WTC11 (cell line): ENCODE results near the gene KRT79. TPM values are rescaled to one million over a fixed set of nuclear protein-coding genes. Genes with fewer than 3 reads are reported as not detected.

Source experiments
- ATAC-seq: fragments of 200-7000 bp; cut with Tn5 transposase; 2 replicates; pipeline ENCODE4 v1.10.0; 2021; ENCODE audit warnings: mild to moderate bottlenecking, moderate library complexity
- CTCF ChIA-PET: fragments of 300-600 bp; sonication (Branson Sonifier 250); formaldehyde crosslinking; loops from one replicate; lab custom pipeline; 2021; ENCODE audit warnings: antibody characterized with exemption; lab: Charles Lee
- POLR2A ChIA-PET: fragments of 350-600 bp; sonication (Branson Sonifier 250); formaldehyde crosslinking; loops from one replicate; lab custom pipeline; 2021; ENCODE audit warnings: antibody characterized with exemption; lab: Charles Lee
- DNase-seq: peaks from one replicate; pipeline ENCODE4 v3.0.0; 2021; ENCODE audit warnings: low spot score
- H3K27ac Mint-ChIP-seq: 2 replicates; pipeline ENCODE4 v1.8.0; 2021; ENCODE audit warnings: mixed read lengths
- H3K27me3 Mint-ChIP-seq: 2 replicates; pipeline ENCODE4 v1.8.0; 2021; ENCODE audit warnings: low read depth, mild to moderate bottlenecking, moderate library complexity, mixed read lengths
- H3K36me3 Mint-ChIP-seq: 2 replicates; pipeline ENCODE4 v1.8.0; 2021; ENCODE audit warnings: mixed read lengths
- H3K4me1 Mint-ChIP-seq: 2 replicates; pipeline ENCODE4 v1.8.0; 2022; ENCODE audit warnings: mixed read lengths
- H3K4me3 Mint-ChIP-seq: 2 replicates; pipeline ENCODE4 v1.8.0; 2021; ENCODE audit warnings: mild to moderate bottlenecking, moderate library complexity, mixed read lengths
- H3K9me3 Mint-ChIP-seq: 2 replicates; pipeline ENCODE4 v1.8.0; 2021; ENCODE audit warnings: mixed read lengths
- AFF4 ChIP-seq: sonication (generic); formaldehyde crosslinking; IDR thresholded peaks from 2 replicates; pipeline ENCODE4 v1.8.1; 2023; ENCODE audit warnings: mild to moderate bottlenecking, missing genetic modification reagents, borderline replicate concordance
- ATF3 ChIP-seq: sonication (generic); formaldehyde crosslinking; conservative IDR thresholded peaks from 2 replicates; pipeline ENCODE4 v1.8.1; 2022; ENCODE audit warnings: mild to moderate bottlenecking, missing genetic modification reagents
- CREB1 ChIP-seq: sonication (generic); formaldehyde crosslinking; IDR thresholded peaks from 2 replicates; pipeline ENCODE4 v1.8.0; 2023; ENCODE audit warnings: mild to moderate bottlenecking, missing genetic modification reagents
- FOXJ3 ChIP-seq: sonication (generic); formaldehyde crosslinking; IDR thresholded peaks from 2 replicates; pipeline ENCODE4 v1.9.0; 2021; ENCODE audit warnings: missing genetic modification reagents, mild to moderate bottlenecking, borderline replicate concordance
- FOXK1 ChIP-seq: sonication (generic); formaldehyde crosslinking; IDR thresholded peaks from 2 replicates; pipeline ENCODE4 v1.8.0; 2022; ENCODE audit warnings: mild to moderate bottlenecking, moderate library complexity, missing genetic modification reagents
- GTF2I ChIP-seq: fragments of 250-450 bp; sonication (Bioruptor Pico); conservative IDR thresholded peaks from 2 replicates; pipeline ENCODE4 v1.4.0; 2021; ENCODE audit warnings: mild to moderate bottlenecking
- IRF2 ChIP-seq: sonication (generic); formaldehyde crosslinking; IDR thresholded peaks from 2 replicates; pipeline ENCODE4 v1.8.0; 2022; ENCODE audit warnings: low read depth, missing genetic modification reagents, borderline replicate concordance
- JAZF1 ChIP-seq: fragments of 250-450 bp; sonication (Bioruptor Pico); IDR thresholded peaks from 2 replicates; pipeline ENCODE4 v1.9.0; 2021; ENCODE audit warnings: moderate library complexity, mild to moderate bottlenecking, inconsistent platforms
- JUN ChIP-seq: sonication (generic); formaldehyde crosslinking; IDR thresholded peaks from 2 replicates; pipeline ENCODE4 v1.8.0; 2023; ENCODE audit warnings: mild to moderate bottlenecking, missing genetic modification reagents
- MYBL2 ChIP-seq: sonication (generic); formaldehyde crosslinking; IDR thresholded peaks from 2 replicates; pipeline ENCODE4 v1.8.1; 2023; ENCODE audit warnings: mild to moderate bottlenecking, moderate library complexity, missing genetic modification reagents
- NR3C1 ChIP-seq: sonication (generic); formaldehyde crosslinking; conservative IDR thresholded peaks from 2 replicates; pipeline ENCODE4 v1.8.1; 2023; ENCODE audit warnings: low read depth, mild to moderate bottlenecking, missing genetic modification reagents
- PRDM15 ChIP-seq: sonication (generic); formaldehyde crosslinking; IDR thresholded peaks from 2 replicates; pipeline ENCODE4 v1.8.0; 2022; ENCODE audit warnings: missing genetic modification reagents
- PRRX2 ChIP-seq: fragments of 250-450 bp; sonication (Bioruptor Pico); IDR thresholded peaks from 2 replicates; pipeline ENCODE4 v1.8.0; 2021; ENCODE audit warnings: mild to moderate bottlenecking
- RELA ChIP-seq: sonication (generic); formaldehyde crosslinking; IDR thresholded peaks from 2 replicates; pipeline ENCODE4 v1.8.1; 2022; ENCODE audit warnings: missing genetic modification reagents, mild to moderate bottlenecking, borderline replicate concordance
- SMAD3 ChIP-seq: sonication (generic); formaldehyde crosslinking; IDR thresholded peaks from 2 replicates; pipeline ENCODE4 v1.8.0; 2022; ENCODE audit warnings: missing genetic modification reagents, mild to moderate bottlenecking, borderline replicate concordance
- TCF7 ChIP-seq: sonication (generic); formaldehyde crosslinking; IDR thresholded peaks from 2 replicates; pipeline ENCODE4 v1.8.0; 2022; ENCODE audit warnings: mild to moderate bottlenecking, low read depth, missing genetic modification reagents, moderate library complexity
- ZNF512 ChIP-seq: sonication (generic); formaldehyde crosslinking; IDR thresholded peaks from 2 replicates; pipeline ENCODE4 v1.8.1; 2022; ENCODE audit warnings: missing genetic modification reagents, borderline replicate concordance
- total RNA-seq: library from RNA; stranded (reverse); gene quantifications from 3 replicates; pipeline ENCODE4 v1.2.3, GENCODE V29; 2021

Gene KRT79
- total RNA-seq, 1 experiment from 2014 or later: not detected

- TF ChIP-seq AFF4: no peak
- TF ChIP-seq CREB1: no peak
- TF ChIP-seq GTF2I: no peak
- no peak for TF ChIP-seq FOXK1 (CRISPR knock-in tag)
- TF ChIP-seq RELA (CRISPR knock-in tag): no peak
- TF ChIP-seq ATF3 (CRISPR knock-in tag): no peak
- no peak for TF ChIP-seq JAZF1 (CRISPR knock-in tag)
- TF ChIP-seq PRDM15: no peak
- TF ChIP-seq ZNF512 (CRISPR knock-in tag): no peak
Measured at GRCh38 chr12:52822771-52823510, 11.2 kb downstream of the KRT79 start (continued).

GRCh38 chr12:52821826-52822660, 12.1 kb downstream of the KRT79 start:
- Mint-ChIP-seq H3K27ac (no peak overlapping the region), H3K4me1 (peaks cover 2% of the 10 kb centered on the region), H3K9me3 (peaks cover 3% of the 10 kb centered on the region), H3K4me3 (no peak overlapping the region), H3K27me3 (no peaks in the 10 kb centered on the region), H3K36me3 (no peaks in the 10 kb centered on the region)
- no peak for ATAC-seq
- TF ChIP-seq SMAD3 (CRISPR knock-in tag): no peak
- no peak for TF ChIP-seq ZNF512 (CRISPR knock-in tag)
- TF ChIP-seq IRF2: no peak
- no peak for TF ChIP-seq MYBL2
- no peak for TF ChIP-seq PRRX2 (CRISPR knock-in tag)
- TF ChIP-seq NR3C1 (CRISPR knock-in tag): no peak
- TF ChIP-seq FOXJ3 (CRISPR knock-in tag): no peak
- TF ChIP-seq JUN (CRISPR knock-in tag): no peak
- TF ChIP-seq TCF7 (CRISPR knock-in tag): no peak
- CTCF ChIA-PET: interaction anchor here (0.8 to 1.3 kb wide), 5 partner anchors 18 to 130 kb away, joined by 3 read pairs; no protein-coding TSS in a partner anchor
- POLR2A ChIA-PET: no interaction called here
- no peak for DNase-seq
